Endothelial cell of hepatic sinusoid (primary cell): ENCODE data around the gene ARNT2.
"Not testable (repeated sequence)": the region's sequence is repeated elsewhere in the genome, so short reads cannot be mapped to it uniquely, and the experiment has no call there.

Source experiments
- in situ Hi-C: cut with HindIII; loops from 2 replicates; pipeline ENCODE4 v1.10.0; 2017; ENCODE audit warnings: low sequenced_read_pairs

ARNT2 gene

DNA sequence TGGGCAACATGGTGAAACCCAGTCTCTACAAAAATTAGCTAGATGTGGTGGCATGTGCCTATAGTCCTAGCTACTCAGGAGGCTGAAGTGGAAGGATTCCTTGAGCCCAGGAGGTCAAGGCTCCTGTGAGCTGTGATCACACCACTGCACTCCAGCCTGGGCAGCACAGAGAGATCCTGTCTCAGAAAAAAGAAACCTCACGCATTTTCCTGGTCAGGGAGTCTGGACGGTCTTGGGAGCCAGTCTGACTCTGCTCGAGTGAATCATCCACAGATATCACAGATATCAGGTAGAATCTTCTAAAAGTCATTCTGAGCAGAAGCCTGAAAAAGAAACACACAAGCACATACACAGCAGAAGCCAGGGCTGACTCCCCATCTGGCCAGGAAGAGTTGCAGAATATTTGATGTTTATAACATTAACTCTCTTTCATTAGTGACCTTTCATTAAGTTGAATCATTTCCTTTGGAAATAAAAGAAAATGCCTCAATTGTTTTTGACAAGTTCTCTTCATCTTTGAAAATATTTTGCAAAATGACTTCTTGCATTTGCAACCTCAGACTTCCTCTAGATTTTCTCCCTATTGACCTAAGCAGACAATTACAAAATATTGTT, 234.5 kb downstream of the ARNT2 start:
- in situ Hi-C loops: no loop called here

DNA sequence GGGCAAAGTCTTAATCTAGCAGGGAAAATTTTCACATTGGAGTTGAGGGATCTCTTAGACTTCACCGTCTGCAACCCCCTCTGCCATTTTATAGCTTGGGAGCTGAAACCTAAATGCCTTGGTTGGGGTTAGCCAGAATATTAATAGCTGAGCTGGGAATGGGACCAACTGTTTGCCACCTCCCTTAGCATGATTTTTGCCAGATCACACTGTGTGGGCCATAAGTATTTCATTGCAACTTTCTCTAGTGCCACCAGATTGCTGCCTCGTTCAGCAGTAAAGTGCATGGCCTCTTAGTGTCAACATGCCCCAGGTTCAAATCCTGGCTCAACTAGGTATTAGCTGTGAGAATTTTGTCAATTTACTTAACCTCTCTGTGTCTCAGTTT, 235.0 kb downstream of the ARNT2 start:
- in situ Hi-C loops: no loop called here

DNA sequence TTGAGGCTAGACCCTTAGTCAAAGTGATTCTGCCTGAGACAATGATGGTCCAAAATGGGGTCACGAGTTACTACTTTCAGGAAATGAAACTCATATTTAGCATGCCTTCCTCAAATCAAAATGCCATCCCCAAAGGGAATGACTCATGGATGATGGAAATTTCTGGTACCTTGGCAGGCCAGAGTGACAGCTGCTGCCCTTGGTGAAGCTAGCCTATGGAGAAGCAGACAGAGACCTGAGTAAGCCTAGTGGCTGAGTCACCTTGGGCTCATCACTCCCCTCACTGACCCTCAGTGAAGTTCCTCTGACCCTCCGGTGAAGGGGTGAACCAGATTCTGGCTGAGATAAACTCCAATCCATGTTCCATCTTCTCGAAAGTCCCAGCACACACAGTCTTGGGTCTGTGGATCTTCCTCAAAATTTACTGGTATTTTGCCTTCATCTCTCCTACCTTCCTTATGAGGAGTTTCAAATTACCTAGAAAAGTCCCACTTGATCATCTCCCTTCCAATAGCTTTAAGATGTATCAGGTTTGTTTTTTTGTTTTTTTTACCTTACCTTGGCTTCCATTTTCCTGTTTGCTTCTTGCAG, 236.4 kb downstream of the ARNT2 start:
- in situ Hi-C loops: no loop called here

DNA sequence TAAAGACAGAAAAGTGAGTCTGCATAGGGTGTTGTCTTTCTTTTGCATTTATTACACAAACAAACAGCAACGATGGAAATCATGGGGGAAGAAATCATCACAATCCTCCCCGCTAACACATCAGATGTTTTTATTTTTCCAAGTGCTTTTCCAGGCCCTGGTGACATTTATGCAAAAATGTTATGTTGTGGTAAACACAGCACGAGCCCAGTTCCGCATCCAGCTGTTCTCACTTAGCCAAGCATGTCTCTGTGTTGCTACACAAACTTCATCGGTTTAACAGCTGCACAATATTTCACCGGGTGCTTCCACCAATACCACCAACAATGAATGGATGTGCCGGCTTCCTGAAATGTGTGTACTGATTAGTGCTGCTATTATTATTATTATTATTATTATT, 237.2 kb downstream of the ARNT2 start:
- in situ Hi-C loops: no loop called here

DNA sequence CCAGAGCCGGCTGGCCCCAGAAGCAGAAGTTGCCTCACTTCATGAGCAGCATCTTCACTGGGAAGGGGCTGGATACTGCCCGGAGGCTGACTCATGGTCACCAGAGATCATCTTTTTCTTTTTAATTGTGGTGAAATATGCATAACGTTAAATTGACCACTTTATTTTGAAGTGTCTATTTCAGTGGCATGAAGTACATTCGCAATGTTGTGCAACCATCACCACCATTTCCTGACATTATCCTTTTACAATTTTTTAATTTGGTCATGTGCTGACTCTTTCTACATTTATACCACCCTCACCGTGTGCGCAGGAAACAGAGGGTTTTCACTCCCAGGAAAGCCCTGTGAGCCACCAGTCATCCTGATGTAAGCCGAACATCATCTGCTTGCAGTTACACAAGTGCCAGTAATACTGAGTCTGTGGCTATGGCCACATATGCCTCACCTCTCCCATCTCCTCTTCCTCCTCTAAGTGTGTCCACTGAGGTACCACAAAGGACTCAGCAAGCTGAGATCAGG, 239.3 kb downstream of the ARNT2 start:
- in situ Hi-C loops: no loop called here

DNA sequence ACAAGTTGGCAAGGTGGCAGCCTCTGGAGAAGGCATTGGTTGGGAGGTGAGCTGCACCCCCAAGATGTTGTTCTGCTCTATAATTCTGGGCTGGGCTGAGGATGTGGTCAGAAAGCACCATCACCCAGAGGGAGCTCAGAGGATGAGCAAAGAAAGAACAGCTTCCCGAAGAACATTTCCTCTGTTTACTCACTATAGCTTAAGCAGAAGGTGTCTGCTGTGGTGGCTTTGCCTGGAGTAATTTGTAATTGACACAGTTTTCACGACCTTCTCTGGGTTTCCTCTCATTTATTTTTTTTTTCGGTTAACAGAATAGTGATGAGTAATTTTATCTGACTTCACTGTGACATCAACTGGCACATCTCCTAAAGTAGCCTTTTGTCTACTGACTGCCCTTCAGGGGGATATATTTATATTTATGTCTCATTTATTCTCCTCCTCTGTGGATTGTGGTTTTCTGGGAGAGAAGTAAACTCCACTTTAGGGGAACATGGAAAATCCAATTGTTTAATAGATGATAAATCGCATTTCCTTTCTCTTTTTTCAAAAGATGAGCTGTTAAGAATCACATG, 241.4 kb downstream of the ARNT2 start:
- in situ Hi-C loops: no loop called here

DNA sequence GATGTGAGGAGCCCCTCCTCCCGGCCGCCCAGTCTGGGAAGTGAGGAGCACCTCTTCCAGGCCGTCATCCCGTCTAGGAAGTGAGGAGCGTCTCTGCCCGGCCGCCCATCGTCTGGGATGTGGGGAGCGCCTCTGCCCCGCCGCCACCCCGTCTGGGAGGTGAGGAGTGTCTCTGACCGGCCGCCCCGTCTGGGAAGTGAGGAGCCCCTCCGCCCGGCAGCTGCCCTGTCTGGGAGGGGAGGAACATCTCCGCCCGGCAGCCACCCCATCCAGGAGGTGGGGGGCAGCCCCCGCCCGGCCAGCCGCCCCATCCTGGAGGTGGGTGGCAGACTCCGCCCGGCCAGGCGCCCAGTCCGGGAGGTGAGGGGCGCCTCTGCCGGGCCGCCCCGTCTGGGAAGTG, 243.2 kb downstream of the ARNT2 start:
- in situ Hi-C loops: not testable (repeated sequence)
